ENCODE data around the gene INMT. TPM values are rescaled to one million over a fixed set of nuclear protein-coding genes. Genes with fewer than 3 reads are reported as not detected.
A peak's percentile ranks its signal among the peaks of the same experiment; 100 is the strongest.

INMT gene
- total and polyA plus RNA-seq, 8 donors: 4.2 to 18.7 (median 9.6) TPM

- no peak for ATAC-seq
- no peak overlapping the region for H3K27ac ChIP-seq
- no peaks in the 10 kb centered on the region for H3K36me3 ChIP-seq
- TF ChIP-seq CTCF (IDR thresholded peaks at IDR 0.05): no peak
- FAIRE-seq: no peak
- no peaks in the 10 kb centered on the region for H3K4me1 ChIP-seq
- H3K27me3 ChIP-seq: no peaks in the 10 kb centered on the region
- intact Hi-C loops (cut with DNase I): no loop called here
- H3K4me3 ChIP-seq: no peak overlapping the region
- DNase-seq: no peak
- WGBS, 2 donors: 95 to 97% methylated on average over 7 of the region's 7 CpGs
- no peaks in the 10 kb centered on the region for H3K9me3 ChIP-seq
Measured at GRCh38 chr7:30726296-30727006, 25.5 kb upstream of the INMT start.

GRCh38 chr7:30727061-30727945 is 24.6 kb upstream of the INMT start:
- Histone ChIP-seq H3K4me1 (no peaks in the 10 kb centered on the region), H3K4me3 (no peak overlapping the region), H3K27me3 (no peaks in the 10 kb centered on the region), H3K27ac (no peak overlapping the region), H3K9me3 (no peaks in the 10 kb centered on the region), H3K36me3 (no peaks in the 10 kb centered on the region)
- 72 to 73% methylated on average over 8 of the region's 8 CpGs for WGBS, 2 donors
- DNase-seq (no peak), ATAC-seq (peak in 1 of 4 donors; percentile 49), FAIRE-seq (no peak)
- TF ChIP-seq CTCF (IDR thresholded peaks at IDR 0.05): no peak
- intact Hi-C loops (cut with DNase I): no loop called here

DNA sequence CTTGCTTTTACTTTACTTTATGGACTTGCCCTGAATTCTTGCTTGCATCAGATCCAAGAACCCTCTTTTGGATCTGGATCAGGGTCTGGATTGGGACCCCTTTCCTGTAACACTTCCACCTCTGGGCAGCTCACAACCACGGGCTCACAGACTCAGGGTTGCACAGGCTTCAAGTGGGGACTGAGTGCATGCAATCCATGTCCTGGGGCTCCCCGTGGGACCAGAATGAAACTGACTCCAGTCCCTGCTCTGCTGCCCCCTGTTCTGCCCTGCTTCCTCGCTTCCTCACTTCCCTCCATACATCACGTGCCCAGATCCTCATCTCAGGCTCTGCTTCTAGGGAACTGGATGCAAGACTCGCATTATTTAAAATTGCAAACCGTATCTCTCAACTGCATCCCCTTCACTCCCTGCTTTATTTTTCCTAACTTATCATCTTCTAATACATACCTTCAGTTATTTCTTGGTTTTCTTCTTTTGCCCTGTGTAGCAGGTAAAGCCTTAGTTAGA is 23.3 kb upstream of the INMT start:
- Histone ChIP-seq H3K9me3 (no peaks in the 10 kb centered on the region), H3K27me3 (no peaks in the 10 kb centered on the region), H3K27ac (no peak overlapping the region), H3K36me3 (no peaks in the 10 kb centered on the region), H3K4me1 (no peaks in the 10 kb centered on the region), H3K4me3 (no peak overlapping the region)
- no peak for TF ChIP-seq CTCF (IDR thresholded peaks at IDR 0.05)
- intact Hi-C loops (cut with DNase I): no loop called here
- ATAC-seq (no peak), FAIRE-seq (no peak), DNase-seq (no peak)
- 76 to 79% methylated on average over 6 of the region's 6 CpGs for WGBS, 2 donors

GRCh38 chr7:30729642-30730041 is 22.3 kb upstream of the INMT start:
- Histone ChIP-seq H3K36me3 (no peaks in the 10 kb centered on the region), H3K27me3 (no peaks in the 10 kb centered on the region), H3K4me3 (no peak overlapping the region), H3K9me3 (no peaks in the 10 kb centered on the region), H3K27ac (no peak overlapping the region), H3K4me1 (no peaks in the 10 kb centered on the region)
- no peak for TF ChIP-seq CTCF (IDR thresholded peaks at IDR 0.05)
- no peak for DNase-seq
- FAIRE-seq: no peak
- intact Hi-C loops (cut with DNase I): no loop called here
- no peak for ATAC-seq
- WGBS, 2 donors: 50 to 62% methylated on average over 2 of the region's 2 CpGs

All from pancreas (tissue), 10 donors.